ENCODE results near the gene PES1.
"Not testable (repeated sequence)": the region's sequence is repeated elsewhere in the genome, so short reads cannot be mapped to it uniquely, and the experiment has no call there.

PES1 gene

DNA sequence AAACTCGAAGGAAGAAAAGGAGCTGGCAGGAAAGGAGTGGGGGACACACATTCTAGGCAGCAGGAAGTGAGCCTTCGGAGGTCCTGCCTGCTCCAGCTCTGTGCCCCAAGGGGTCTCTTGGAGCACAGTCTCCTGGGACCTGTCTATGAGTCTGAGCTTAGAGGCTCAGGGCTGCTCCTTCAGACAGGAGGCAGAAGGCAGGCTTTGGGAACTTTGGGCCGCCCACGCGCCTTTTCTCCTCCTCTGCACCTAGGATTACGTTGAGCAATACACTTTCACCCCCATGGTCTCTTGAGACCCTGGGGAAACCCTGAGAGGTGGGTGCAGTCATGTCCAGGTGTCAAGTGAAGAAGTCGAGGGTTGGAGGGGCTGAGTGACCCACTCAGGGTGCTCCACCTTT, 16.2 kb upstream of the PES1 start:
- no peak for DNase-seq

DNA sequence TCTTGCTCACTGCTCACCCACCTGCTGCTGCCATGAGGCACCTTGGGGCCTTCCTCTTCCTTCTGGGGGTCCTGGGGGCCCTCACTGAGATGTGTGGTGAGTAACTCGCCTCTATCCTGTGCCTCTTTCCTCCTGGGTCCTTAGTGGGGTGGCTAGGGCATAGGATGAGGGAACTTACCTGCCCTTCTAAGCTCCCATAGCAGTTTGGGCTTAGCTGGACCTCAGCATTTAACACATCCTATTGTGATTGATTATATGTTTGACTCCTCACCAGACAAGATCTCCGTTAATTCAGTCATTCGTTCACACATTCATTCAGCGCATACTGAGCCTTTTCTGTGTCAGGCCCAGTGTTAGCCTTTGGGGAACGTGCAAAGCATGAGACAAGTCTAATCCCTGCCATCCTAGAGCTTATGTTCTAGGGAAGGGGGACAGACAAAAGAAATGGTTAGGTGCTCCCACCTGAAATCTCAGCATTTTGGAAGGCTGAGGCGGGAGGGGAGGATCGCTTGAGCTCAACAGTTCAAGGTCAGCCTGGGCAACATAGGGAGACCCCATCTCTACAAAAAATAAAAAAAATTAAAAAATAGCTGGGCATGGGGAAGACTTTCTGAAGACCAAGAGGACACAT, 15.7 kb upstream of the PES1 start:
- DNase-seq = no peak

DNA sequence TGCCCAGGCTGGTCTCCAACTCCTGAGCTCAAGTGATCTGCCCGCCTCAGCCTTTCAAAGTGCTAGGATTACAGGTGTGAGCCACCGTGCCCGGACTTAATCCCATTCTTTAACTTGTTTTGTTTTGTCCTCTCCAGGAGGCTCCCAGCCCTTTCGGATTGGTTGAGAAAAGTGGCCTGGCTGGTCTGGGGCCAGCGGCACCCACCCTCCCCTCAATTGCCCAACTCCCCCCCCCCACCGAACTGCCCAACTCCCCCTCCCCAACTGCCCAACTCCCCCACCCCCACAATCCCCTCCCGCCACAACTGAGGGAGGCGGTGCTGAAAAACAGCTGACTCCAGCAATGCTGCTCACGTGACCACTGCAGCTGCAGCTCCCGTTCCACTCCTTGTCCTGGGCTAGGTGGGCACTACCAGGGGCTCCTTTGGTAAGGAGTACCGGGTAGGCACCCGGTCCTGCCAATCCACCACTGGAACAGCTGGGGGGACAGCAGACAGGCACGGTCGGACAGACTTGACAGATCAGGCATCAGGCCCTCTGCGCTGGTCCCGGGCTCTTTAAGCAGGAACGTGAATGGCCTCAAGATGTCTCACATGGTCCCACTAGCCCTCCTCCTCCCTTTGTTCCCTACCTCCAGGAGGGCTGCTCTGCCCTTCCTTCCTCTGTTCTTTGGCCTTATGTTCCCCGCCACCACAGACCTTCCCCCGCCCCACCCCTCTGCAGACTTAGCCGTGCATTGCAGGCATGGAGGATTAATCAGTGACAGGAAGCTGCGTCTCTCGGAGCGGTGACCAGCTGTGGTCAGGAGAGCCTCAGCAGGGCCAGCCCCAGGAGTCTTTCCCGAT, 15.0 kb upstream of the PES1 start, which contains the start of gene TCN2:
Gene TCN2 (plus strand): TSS at position 720 of the 845 bp plus-strand sequence. CDS start 158 bp downstream, outside the sequence.
- DNase-seq = peak; percentile 43 to 76

DNA sequence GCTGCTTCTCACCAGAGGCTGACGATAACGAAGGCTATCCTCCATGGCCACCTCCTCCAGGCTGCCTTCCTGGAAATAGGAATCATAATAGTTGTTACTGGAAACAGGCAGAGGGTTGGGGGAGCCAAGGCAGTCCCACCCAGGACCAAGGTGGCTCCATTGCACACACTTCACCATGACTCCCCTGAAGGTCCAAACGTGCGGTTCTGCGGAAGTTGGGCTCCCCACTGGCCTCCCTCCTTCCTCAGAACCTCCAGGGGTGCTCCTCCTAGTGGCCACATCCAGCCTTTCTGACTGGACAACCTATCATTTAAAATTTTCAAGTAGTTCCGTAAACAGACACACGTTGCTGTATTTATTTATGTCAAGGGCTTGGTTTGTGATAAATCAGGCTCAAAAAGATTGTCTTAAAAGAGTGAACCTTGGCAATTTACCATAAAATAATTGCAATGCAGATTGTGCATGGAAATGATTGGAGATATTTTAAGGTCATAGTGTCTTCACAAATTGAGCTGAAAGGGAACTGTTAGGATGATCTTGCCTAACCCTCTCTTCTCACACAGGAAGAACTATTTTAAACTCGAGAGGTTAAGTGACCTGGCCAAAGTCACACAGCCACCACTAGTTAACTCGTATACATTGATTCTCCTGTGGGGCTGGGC, 13.9 kb upstream of the PES1 start:
- peak; percentile 43 to 63 for DNase-seq

DNA sequence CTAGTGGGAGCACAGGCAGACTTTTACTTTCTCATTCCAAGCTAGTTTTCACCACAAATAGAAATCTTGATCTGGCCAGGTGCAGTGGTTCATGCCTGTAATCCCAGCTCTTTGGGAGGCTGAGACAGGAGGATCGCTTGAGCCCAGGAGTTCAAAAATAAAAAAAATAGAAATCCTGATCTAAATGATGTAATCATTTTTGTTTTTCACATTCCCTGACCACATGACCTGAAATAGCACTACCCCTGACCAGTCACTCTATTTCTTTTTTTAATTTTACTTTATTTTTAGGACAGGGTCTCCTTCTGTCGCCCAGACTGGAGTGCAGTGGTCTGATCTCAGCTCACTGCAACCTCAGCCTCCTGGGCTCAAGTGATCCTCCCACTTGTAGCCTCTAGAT, 13.0 kb upstream of the PES1 start:
- no peak for DNase-seq

DNA sequence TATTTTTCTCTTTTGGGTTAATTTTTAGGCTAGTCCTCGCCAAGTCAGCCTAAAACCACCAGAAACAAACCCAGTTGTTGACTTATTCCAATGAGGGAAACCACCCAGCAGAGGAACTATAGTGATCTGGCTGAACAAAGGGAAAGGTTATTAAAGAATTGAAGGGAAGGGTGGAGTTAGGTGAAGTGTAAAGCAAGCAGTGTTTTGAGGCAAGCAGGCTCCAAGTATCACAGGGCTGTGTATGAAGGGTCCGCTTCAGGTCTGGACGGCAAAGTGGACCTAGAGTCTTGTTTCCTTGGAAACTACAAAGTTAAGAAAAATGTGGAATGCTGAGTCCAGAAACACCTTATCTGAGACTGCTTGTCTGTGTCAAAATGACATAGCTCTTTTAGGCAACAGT, 12.1 kb upstream of the PES1 start:
- no peak for DNase-seq

DNA sequence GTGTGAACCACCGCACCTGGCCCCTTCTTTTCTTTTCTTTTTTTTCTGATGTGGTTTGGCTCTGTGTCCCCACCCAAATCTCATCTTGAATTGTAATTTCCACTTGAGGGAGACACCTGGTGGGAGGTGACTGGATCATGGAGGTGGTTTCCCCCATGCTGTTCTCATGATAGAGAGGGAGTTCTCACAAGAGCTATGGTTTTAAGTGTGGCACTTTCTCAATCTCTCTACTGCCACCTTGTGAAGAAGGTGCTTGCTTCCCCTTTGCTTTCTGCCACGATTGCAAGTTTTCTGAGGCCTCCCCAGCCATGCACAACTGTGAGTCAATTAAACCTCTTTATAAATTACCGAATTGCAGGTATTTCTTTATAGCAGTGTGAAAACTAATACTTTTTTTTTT, 10.3 kb upstream of the PES1 start:
- peak in 1 of 2 experiments; percentile 31 for DNase-seq

DNA sequence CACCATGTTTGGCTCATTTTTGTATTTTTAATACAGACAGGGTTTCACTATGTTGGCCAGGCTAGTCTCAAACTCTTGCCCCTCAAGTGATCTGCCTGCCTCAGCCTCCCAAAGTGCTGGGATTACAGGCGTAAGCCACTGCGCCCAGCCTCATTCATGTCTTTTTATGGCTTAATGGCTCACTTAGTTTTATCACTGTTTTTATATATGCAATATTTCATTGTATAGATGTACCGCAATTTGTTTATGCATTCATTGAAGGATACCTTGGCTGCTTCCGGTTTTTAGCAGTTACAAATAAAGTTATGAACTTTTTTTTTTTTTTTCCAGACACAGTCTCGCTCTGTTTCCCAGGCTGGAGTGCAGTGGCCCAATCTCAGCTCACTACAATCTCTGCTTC, 9.8 kb upstream of the PES1 start:
- no peak for DNase-seq

DNA sequence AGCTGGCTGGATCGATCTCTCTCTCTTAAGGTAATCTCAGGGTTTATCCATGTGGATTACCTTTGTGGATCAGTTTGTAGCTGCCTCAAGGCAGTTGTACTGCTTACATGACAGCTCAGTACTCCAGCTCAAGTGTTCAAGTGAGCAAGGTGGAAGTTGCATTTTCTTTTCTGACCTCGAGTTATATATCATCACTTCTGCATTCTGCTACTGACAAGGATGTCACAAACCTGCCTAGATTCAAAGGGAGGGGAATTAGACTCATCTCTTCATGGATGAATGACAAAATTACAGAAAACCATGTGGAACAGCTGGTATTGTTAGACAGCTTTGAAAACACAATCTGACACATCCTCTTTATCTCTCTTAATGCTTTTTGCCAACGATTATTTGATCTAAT, 9.2 kb upstream of the PES1 start:
- no peak for DNase-seq

DNA sequence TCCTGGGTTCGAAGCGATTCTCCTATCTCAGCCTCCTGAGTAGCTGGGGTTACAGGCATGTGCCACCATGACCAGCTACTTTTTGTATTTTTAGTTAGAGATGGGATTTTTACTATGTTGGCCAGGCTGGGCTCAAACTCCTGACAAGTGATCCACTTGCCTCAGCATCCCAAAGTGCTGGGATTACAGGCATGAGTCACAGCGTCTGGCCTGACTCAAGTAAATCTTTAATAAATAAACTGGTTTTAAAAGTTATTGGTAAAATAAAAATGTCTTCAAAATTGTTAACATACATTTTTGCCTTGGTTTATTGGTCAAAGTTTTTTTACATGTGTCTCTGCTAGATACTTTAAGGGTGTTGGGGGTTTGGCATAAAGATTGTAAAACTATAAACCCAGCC, 7.3 kb upstream of the PES1 start:
- no peak for DNase-seq

DNA sequence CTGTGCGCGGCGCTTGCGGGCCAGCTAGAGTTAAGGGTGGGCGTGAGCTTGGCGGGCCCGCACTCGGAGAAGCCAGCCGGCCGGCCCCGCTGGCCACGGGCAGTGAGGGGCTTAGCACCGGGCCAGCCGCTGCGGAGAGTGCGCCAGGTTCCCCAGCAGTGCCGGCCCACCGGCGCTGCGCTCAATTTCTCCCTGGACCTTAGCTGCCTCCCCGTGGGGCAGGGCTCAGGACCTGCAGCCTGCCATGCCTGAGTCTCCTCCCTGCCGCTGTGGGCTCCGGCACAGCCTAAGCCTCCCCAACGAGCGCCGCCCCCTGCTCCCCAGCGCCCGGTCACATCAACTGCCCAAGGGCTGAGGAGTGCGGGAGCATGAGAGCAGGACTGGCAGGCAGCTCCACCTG, 5.2 kb upstream of the PES1 start:
- DNase-seq = no peak

DNA sequence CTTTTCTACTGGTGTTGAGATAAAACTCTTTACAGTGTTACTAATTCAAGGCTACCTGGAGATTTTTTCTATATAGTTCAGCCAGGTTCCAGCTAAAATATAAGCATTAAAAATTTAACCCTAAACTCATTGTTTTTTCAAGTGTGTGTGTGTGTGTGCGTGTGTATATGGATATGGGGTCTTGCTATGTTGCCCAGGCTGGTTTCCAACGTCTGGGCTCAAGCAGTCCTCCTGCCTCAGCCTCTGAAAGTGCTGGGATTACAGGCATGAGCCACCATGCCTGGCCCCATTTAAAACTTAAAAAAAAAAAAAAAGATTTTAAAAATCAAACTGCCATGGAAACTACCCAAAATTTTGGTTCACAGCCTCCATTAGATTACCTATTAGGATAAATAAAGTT, 4.5 kb upstream of the PES1 start:
- no peak for DNase-seq

DNA sequence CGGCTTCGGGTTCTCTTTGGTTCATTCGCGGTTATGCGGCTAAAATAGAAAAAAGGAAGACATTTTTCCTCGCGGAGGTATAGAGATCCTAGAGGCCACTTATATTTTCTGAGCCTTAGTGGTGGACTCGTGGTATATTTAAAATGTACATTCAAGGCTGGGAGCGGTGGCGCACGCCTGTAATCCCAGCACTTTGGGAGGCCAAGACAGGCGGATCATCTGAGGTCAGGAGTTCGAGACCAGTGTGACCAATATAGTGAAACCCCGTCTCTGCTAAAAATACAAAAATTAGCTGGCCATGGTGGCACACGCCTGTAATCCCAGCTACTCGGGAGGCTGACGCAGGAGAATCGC, 627 bp upstream of the PES1 start:
- DNase-seq = not testable (repeated sequence)

DNA sequence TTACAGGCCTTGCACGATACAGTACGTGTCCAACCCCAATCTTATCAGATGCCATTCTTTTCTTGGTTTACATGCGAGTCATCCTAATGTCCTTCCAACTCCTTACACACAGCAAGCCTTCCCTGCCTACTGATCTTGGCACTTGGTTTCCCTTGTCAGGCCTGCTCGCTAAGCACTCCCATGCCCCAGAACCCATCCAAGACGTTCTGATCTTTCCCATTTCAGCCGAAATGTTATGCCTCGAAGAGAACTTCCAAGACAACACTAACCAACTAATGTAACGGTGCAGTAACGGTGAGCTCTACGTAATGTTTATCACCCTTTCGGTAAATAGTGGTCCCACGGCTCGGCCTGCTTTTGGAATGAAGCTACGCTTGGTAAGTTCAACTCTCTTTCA, 521 bp downstream of the PES1 start:
- DNase-seq = no peak

DNA sequence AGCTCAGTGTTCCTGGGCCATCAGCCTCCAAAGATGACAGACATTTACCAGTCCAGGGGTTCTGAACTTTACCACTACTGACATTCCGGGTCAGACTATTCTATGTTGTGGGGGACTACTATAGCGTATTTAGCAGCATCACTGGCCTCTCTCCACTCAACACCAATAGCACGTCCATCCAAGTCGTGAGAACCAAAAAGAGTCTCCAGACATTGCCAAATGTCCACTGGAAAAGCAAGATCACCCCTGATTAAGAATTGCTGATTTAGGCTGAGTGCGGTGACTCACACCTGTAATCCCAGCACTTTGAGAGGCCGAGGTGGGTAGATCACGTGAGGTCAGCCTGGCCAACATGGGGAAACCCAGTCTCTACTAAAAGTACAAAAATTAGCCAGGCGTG, 5.3 kb downstream of the PES1 start:
- DNase-seq = no peak

DNA sequence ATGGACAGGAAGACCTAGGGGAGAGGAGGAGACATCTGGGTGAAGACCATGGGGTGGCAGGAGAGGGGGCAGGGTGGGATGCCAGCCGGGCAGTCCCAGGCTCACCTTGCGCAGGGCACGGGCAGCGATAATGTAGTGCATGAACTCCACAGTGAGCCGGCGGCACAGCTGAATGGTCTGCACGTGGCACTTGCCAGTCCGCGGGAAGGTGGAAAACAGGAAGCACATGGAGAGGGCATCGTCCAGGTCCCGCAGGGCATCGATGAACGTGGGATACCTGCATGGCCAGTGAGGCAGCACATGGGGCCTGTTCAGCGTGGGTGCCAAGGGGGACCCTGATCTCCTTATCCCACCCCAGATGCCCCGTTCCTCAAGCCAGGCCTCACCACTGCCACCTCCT, 7.3 kb downstream of the PES1 start:
- DNase-seq = no peak

DNA sequence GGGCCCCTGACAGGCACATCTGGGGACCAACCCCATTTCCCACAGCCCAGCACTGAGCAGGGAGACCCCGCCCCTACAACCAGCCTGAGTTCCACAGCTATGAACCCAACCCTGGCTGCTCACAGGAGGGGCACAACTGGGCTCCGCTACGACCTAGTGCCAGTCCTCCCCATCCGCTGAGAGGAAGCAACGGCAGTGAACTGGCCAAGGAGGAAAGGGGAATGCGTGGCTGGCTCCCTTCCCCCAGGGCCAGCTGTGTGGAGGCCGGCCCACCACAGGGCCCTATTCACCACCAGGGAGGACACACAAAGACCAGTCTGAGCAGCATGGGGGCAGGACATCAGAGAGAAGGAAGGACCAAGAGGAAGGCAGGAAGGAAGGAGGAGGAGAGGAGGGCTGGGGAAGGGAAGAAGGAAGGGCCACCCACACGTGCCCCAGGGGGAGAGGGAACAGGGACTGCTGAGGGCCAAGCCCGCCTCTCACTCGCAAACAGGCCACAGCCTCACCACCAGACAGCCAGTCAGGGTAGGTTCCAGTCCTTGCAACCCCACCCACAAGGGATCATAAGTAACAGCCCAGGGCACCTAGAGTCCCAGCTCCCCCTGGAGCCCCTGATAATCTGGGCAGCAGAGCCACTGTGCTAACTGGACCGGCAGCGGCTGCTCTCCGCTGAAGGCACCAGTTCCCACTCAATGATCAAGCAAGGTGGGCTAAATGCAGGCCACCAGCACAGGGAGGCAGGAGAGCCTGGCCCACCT, 8.7 kb downstream of the PES1 start:
- DNase-seq = no peak

DNA sequence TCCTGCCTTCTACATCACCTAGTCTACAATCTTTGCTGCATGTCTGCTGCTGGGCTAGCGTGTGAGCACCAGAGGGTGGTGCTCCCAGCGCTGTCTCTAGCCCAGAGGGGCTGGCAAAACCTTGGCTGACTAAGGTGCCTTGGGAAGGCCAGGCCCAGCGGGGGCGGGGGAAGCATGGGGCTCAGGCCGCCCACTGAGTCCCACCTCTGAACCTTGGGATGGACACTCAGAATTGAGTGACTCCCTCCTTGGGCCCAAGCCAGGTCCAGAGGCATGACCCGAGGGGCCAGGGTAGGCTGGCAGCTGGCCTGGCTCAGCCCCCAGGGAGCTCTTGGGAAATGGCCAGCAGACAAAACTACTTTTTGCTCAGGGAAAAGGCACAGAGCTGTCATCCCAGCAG, 9.7 kb downstream of the PES1 start:
- DNase-seq = no peak

DNA sequence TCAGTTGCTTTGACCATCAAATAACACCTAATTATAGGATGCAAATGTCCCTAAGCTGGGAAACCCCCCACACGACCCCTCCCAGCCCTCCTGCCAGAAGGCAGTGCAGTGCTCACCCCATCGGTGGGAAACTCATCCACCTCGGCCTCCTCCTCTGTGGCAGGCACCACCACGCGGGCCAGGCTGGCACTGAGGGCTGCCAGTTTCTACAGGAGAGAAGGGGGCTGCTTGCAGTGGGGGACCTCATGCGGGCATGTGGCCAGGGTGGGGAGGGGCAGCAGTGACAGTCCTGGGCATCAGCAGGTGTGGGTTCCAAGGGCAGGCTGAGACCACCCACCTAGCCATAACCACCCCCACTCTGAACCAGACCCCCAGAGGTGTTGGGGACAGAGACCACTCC, 10.8 kb downstream of the PES1 start:
- no peak for DNase-seq

DNA sequence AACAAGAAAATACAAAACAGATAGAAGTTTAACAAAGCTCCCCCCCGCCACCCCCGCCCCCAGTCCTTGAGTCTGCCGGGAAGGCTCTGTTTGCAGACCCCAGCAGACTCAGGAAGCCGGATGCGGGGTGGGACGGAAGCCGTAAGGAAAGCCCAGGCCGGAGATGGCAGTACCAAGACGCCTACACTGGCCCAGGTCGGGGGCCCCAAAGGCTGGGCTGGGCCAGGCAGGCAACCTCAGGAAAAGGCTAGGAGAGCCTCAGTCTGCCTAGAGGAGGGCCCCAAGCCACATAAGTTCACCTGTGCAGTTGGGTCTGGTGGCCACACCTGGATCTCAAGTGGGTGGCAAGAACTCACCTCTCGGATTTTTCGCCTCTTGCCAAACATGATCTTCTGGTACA, 13.2 kb downstream of the PES1 start:
- DNase-seq = no peak

DNA sequence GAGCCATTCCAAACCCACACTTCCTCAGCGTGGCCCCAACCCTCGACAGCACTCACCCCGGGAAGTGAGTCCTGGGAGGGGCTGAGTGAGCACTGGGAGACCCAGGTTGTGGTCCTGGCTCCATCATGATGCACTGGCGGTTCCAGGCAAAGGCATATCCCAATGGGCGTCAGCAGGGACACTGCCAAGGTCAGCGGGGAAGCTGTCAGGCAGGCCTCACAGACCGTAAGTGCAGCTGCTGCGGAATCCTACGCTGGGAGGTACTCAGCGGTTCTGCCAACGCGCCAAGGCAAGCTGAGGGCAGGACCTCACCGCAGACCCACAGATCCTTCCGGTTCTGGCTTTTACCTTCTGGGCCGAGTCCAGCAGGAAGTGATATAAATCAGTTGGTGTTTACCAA, 15.9 kb downstream of the PES1 start:
- DNase-seq = no peak

DNA sequence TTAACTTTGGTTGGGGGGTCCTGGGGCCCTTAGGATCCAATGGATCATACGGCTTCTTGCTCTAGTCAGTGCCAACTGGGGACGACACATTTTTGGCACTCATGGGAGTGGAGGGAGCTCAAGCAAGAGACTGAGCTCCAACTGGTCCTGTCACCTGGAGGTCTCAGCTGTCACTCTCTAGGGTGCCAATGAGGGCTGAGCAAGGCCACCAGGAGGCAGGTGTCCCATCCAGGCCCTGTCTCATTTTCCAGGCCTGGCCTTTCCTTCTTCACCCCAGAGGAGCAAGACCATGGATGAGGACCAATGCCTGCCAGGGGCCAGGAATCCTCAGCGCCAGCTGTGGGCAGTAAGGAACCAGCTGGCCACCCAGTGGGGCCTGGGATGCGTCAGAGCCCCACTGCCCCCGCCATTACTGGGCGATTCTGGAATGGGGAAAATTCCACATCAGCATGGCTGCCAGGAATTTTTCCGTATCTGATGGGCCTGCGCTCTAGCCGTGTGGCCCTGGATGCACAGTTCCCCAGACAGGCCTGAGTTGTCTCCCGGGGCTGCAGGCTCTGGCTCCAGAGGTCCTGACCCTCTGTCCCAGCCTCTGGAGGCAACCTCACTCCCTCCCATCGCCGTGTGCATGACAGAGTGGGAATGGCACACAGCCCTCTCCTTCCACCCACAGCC, 16.6 kb downstream of the PES1 start:
- no peak for DNase-seq
